GM18499 (cell line): ENCODE measurements around the gene UHRF1.
"Not testable (repeated sequence)": the region's sequence is repeated elsewhere in the genome, so short reads cannot be mapped to it uniquely, and the experiment has no call there.

ENCODE experiments used
- ATAC-seq: cut with Tn5 transposase; IDR thresholded peaks from one replicate; pipeline ENCODE4 v1.9.1; 2021; ENCODE audit warnings: moderate number of reproducible peaks; ENCODE audit not compliant: insufficient read depth, unreplicated experiment

UHRF1 gene

GRCh38 chr19:4909156-4909896 lies at the start of gene UHRF1:
Gene UHRF1, plus strand, starts transcription at chr19:4909501. Its CDS starts 1,385 bp downstream, at chr19:4910886.
- ATAC-seq, result no peak

GRCh38 chr19:4859697-4860096 lies 49.6 kb upstream of the UHRF1 start:
- ATAC-seq, result no peak

- ATAC-seq, result no peak
These were observed 48.2 kb upstream of the UHRF1 start for GRCh38 chr19:4861147-4861546.

- ATAC-seq, result no peak
These were observed 42.5 kb upstream of the UHRF1 start for GRCh38 chr19:4866595-4867424.

- no peak for ATAC-seq
These were observed 41.6 kb upstream of the UHRF1 start, which contains the start of gene PLIN3 for GRCh38 chr19:4867534-4868285. Gene PLIN3, minus strand, starts transcription at chr19:4867667. Its CDS starts 6,273 bp downstream, at chr19:4861394.

GRCh38 chr19:4868286-4868834 lies 40.9 kb upstream of the UHRF1 start:
- no peak for ATAC-seq

GRCh38 chr19:4870025-4870700 lies 39.1 kb upstream of the UHRF1 start:
- no peak for ATAC-seq

GRCh38 chr19:4871711-4872110 lies 37.6 kb upstream of the UHRF1 start:
- ATAC-seq, result no peak

GRCh38 chr19:4873930-4874329 lies 35.4 kb upstream of the UHRF1 start:
- no peak for ATAC-seq

- ATAC-seq, result no peak
These were observed 31.4 kb upstream of the UHRF1 start for GRCh38 chr19:4877753-4878490.

- no peak for ATAC-seq
These were observed 30.8 kb upstream of the UHRF1 start for GRCh38 chr19:4878491-4878968.

- no peak for ATAC-seq
These were observed 30.3 kb upstream of the UHRF1 start for GRCh38 chr19:4879041-4879440.

GRCh38 chr19:4882874-4883273 lies 26.4 kb upstream of the UHRF1 start:
- ATAC-seq, result not testable (repeated sequence)

GRCh38 chr19:4884993-4885392 lies 24.3 kb upstream of the UHRF1 start:
- ATAC-seq, result not testable (repeated sequence)

- not testable (repeated sequence) for ATAC-seq
These were observed 21.5 kb upstream of the UHRF1 start for GRCh38 chr19:4887803-4888202.

GRCh38 chr19:4889034-4889815 lies 20.1 kb upstream of the UHRF1 start:
- ATAC-seq, result no peak

GRCh38 chr19:4891066-4891465 lies 18.2 kb upstream of the UHRF1 start:
- no peak for ATAC-seq

- ATAC-seq, result not testable (repeated sequence)
These were observed 16.3 kb upstream of the UHRF1 start for GRCh38 chr19:4892962-4893361.
